HG03196 (cell line): Measurements from ENCODE around the gene NUP160.
A peak's percentile ranks its signal among the peaks of the same experiment; 100 is the strongest.
"Not testable (repeated sequence)": the region's sequence is repeated elsewhere in the genome, so short reads cannot be mapped to it uniquely, and the experiment has no call there.

Experiments used
- ATAC-seq: cut with Tn5 transposase; IDR thresholded peaks from one replicate; pipeline ENCODE4 v1.9.1; 2021; ENCODE audit not compliant: unreplicated experiment

Gene NUP160, protein sequence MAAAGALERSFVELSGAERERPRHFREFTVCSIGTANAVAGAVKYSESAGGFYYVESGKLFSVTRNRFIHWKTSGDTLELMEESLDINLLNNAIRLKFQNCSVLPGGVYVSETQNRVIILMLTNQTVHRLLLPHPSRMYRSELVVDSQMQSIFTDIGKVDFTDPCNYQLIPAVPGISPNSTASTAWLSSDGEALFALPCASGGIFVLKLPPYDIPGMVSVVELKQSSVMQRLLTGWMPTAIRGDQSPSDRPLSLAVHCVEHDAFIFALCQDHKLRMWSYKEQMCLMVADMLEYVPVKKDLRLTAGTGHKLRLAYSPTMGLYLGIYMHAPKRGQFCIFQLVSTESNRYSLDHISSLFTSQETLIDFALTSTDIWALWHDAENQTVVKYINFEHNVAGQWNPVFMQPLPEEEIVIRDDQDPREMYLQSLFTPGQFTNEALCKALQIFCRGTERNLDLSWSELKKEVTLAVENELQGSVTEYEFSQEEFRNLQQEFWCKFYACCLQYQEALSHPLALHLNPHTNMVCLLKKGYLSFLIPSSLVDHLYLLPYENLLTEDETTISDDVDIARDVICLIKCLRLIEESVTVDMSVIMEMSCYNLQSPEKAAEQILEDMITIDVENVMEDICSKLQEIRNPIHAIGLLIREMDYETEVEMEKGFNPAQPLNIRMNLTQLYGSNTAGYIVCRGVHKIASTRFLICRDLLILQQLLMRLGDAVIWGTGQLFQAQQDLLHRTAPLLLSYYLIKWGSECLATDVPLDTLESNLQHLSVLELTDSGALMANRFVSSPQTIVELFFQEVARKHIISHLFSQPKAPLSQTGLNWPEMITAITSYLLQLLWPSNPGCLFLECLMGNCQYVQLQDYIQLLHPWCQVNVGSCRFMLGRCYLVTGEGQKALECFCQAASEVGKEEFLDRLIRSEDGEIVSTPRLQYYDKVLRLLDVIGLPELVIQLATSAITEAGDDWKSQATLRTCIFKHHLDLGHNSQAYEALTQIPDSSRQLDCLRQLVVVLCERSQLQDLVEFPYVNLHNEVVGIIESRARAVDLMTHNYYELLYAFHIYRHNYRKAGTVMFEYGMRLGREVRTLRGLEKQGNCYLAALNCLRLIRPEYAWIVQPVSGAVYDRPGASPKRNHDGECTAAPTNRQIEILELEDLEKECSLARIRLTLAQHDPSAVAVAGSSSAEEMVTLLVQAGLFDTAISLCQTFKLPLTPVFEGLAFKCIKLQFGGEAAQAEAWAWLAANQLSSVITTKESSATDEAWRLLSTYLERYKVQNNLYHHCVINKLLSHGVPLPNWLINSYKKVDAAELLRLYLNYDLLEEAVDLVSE (N-terminal part only)

DNA sequence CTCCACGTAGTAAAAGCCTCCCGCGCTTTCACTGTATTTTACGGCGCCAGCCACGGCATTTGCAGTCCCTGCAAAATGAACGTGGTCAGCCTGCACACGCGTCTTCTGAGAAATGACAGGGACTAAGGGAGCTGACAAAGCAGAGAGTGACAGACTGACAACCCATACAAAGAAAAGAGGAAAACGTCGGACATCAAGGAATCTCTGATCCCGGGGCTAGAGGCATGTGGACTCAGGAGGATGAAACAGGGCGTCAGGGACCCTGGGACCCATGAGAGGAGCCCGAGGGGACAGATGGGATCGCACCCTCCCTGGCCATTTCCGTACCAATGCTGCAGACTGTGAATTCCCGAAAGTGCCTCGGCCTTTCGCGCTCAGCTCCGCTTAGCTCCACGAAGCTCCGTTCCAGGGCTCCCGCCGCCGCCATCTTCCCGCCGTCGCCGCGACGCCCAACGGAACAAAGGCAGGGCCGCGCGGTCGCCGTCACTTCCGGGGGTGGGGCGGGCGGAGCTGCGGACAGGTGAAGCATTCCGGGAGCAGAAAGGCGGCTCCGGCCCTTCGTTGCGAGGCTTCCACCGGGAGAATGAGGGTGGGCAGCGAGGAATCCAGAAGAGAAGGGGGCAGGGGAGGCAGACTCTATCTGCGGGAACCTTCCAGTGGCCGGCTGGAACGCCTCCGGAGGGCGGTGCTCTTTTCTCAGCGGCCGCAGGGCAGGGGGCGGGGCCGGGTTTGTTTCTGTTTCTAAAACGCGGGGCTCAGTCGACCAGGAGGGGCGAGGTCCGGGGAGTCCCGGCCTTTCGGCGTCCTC is at the start of gene NUP160:
Gene NUP160 (minus strand): TSS at position 459 of the 808 bp plus-strand sequence. CDS start 32 bp downstream, at position 427.
- ATAC-seq, result peak; percentile 76

DNA sequence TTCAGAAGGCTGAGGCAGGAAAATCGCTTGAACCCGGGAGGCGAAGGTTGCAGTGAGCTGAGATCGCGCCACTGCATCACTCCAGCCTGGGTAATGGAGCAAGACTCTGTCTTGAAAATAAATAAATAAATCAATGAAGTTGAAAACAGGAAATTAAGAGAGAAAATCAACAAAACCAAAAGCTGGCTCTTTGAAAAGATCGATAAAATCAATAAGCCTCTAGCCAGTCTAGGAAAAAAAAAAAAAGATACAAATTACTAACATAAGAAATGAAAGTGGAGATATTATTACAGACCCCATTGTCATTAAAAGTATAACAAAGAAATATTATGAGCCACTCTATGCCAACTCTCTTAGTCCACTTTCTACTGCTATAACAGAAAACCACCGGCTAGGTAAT is 48.0 kb upstream of the NUP160 start:
- no peak for ATAC-seq

GRCh38 chr11:47895035-47895434 is 46.9 kb upstream of the NUP160 start:
- no peak for ATAC-seq

DNA sequence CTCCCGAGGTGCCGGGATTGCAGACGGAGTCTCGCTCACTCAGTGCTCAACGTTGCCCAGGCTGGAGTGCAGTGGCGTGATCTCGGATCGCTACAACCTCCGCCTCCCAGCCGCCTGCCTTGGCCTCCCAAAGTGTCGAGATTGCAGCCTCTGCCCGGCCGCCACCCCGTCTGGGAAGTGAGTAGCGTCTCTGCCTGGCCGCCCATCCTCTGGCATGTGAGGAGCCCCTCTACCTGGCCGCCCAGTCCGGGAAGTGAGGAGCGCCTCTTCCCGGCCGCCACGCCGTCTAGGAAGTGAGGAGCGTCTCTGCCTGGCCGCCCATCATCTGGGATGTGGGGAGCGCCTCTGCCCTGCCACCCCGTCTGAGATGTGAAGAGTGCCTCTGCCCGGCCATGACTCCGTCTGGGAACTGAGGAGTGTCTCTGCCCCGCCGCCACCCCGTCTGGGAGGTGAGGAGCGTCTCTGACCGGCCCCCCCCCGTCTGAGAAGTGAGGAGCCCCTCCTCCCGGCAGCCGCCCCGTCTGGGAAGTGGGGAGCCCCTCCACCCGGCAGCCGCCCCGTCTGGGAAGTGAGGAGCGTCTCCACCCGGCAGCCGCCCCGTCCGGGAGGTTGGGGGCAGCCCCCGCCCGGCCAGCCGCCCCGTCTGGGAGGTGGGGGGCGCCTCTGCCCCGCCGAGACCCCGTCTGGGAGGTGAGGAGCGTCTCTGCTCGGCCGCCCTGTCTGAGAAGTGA is 44.6 kb upstream of the NUP160 start:
- ATAC-seq, result not testable (repeated sequence)

- no peak for ATAC-seq
Measured at GRCh38 chr11:47891886-47892285, 43.7 kb upstream of the NUP160 start.

DNA sequence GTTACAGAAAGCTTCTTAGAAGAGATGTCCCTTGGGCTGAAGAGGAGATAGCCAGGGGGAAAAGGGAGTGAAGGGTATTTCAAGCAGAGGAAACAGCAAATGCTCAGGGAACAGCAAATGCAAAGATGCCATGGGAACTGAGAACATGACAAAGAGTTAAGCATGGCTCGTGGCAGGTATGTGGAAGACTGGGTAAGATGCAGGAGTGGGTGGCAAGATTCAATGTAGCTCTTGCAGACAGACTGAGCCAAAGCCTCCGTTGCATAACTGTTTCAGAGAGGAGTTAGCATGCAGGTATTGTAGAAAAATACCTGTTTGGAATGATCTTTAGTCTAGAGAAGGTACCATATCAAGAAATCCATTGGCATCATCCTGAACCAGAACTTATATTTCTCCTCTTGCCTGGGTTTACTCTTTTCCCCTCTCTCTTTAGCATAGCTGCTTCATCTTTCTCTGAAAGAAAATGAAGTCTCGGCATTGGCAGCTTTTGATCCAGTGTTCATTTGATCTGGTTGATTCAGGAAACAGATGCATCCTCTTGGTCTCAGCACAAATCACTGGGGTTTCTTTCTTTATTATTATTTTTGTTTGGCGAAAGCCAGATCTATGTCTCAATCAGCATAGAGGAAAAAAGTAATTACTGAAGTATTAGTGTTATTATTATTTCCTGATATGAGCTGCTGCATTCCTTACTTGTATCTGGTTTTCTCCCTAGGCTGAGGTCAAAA is 41.7 kb upstream of the NUP160 start:
- ATAC-seq, result no peak

DNA sequence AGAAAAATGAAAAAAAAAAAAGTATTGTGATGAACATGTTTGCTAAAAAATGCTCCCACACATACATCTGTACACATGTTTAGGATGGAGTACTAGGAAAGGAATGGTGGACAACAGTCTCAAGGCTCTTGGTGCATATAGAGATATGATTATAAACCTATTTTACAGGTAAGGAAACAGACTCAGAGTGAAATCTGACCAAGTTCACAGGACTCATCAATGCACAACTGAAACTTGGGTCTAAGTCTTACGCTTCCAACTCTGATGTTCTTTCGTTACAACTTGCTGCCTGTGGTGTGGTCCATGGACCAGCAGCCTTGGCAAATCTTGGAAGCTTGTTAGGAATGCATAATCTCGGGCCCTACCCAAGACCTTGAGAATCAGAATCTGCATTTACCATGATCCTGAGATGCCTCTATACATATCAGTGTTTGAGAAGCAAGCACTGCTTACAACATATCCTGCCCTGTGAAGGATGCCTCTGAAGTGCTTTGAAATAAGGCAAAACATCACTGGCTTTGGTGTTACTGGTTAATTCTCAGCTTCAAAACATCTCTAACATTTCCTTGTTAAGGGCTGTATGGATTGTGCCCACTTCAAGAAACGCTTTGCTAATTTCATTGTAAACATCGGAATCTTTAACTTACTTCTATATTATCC is 39.9 kb upstream of the NUP160 start:
- ATAC-seq, result no peak

DNA sequence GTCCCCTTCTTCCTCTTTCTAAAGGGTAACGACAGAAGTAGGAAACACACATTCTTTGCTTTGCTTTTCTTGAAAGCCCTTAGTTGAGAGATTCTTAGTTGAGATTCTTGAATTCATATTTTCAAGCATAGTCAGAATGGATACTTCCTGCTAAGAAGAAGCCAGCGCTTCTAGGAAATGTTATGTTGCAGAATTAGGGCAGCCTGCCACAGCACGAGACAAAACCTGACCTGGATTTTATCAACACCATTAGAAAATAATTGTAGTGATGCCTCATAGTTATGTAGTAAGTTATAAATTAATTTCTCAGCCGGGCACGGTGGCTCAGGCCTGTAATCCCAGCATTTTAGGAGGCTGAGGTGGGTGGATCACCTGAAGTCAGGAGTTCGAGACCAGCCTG is 37.9 kb upstream of the NUP160 start:
- no peak for ATAC-seq

GRCh38 chr11:47882437-47882836 is 34.3 kb upstream of the NUP160 start:
- not testable (repeated sequence) for ATAC-seq

DNA sequence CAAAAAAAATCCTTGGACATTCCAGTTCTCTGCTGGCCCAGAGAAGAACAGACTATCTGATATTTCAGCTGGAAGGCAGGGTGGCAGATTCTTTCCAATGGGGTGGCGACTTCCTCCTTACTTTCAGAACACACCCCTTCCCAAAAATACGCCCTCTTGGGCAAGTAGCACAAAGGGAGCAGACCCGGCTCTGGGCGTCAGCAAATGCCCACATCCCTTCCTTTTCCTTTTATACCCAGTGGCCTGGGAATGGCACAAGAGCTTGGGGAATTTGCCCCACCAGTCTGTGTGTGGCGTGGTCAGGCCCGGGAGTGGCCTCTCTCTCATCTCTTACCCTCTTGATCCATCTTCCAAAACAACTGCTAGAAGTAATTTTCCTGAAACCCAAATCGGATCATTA is 33.0 kb upstream of the NUP160 start:
- ATAC-seq, result no peak

- no peak for ATAC-seq
Measured at GRCh38 chr11:47879259-47880158, 31.4 kb upstream of the NUP160 start.

DNA sequence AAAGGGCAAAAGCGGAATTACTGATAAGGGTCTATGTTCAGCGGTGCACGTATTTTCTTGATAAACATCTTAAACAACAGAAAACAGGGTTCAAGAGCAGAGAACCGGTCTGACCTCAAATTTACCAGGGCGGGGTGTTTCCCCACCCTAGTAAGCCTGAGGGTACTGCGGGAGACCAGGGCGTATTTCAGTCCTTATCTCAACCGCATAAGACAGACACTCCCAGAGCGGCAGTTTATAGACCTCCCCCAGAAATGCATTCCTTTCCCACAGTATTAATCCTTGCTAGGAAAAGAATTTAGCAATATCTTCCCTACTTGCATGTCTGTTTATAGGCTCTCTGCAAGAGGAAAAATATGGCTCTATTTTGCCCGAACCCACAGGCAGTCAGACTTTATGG is 27.7 kb upstream of the NUP160 start:
- not testable (repeated sequence) for ATAC-seq

GRCh38 chr11:47870404-47870803 is 22.3 kb upstream of the NUP160 start:
- ATAC-seq, result no peak

- ATAC-seq, result no peak
Measured at GRCh38 chr11:47869544-47870393, 21.6 kb upstream of the NUP160 start.

DNA sequence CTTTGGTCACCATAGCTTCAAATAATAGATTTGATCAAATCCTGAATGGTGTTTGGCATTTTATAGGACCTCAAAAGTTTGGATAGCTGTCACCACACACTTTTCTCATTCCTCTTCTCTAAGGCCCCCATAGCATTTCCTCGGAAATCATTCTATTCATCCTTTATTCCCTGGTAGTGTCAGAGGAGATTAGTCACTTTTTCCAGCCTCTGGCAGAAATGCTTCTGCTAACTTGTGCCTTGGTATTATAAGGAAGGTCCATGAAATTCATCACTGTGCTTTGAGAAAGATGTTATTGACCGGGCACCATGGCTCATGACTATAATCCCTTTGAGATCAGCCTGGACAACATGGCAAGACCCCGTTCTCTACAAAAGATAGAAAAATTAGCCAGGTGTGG is 19.7 kb upstream of the NUP160 start:
- no peak for ATAC-seq

- ATAC-seq, result not testable (repeated sequence)
Measured at GRCh38 chr11:47866892-47867291, 18.7 kb upstream of the NUP160 start.
